ENCODE data around the gene RTL10. TPM values are rescaled to one million over a fixed set of nuclear protein-coding genes. Genes with fewer than 3 reads are reported as not detected.

The RTL10 gene
- total and polyA plus RNA-seq, 2 of the 4 experiments (the other 2 are of a cell fraction), result 8.6 to 12.1 TPM

GRCh38 chr22:19888131-19888746 lies 33.6 kb upstream of the RTL10 start:
- H3K27me3 ChIP-seq (ENCODE audit: control insufficient read depth, insufficient read depth, low read length), result no peaks in the 10 kb centered on the region
- peaks cover 0 to 53% of the 10 kb centered on the region in 2 experiments; a peak in 3 of 4 replicates for H3K79me1 ChIP-seq (ENCODE audit: low read depth in 1 of 2, low read length in 2 of 2)
- H4K5ac ChIP-seq (ENCODE audit: low read depth, low read length), result no peak overlapping the region
- 98% methylated on average over 15 of the region's 17 CpGs; no CpG with 5 or more reads in 1 of the 2 experiments for whole genome bisulfite sequencing, 2 experiments (ENCODE audit: extremely low coverage in 2 of 2, insufficient read length in 1 of 2)
- H2AFZ ChIP-seq (replicated peaks; ENCODE audit: low read length, poor library complexity), result no peak overlapping the region
- no TSS peak for BruUV-seq (replicated peaks)
- in situ Hi-C loops (cut with MboI; ENCODE audit: low sequenced_read_pairs), result no loop called here
- H2AK9ac ChIP-seq (replicated peaks; ENCODE audit: low read depth, low read length, poor library complexity), result peak overlapping the region; percentile 67
- H3K9ac ChIP-seq (ENCODE audit: low read depth, low read length), result no peak overlapping the region
- peak overlapping the region; percentile 25 for H2BK5ac ChIP-seq (ENCODE audit: low read depth, low read length, poor library complexity, severe bottlenecking)
- H3K18ac ChIP-seq (ENCODE audit: low read depth, low read length), result no peak overlapping the region
- H2BK20ac ChIP-seq (ENCODE audit: low read depth, low read length), result peak overlapping the region; percentile 40
- H3K4me3 ChIP-seq (ENCODE audit: insufficient read depth, low read depth, low read length), result no peak overlapping the region
- H3K36me3 ChIP-seq (ENCODE audit: control insufficient read depth, insufficient read depth, low read length), result 0 out of 2 replicates have a peak, but pooled peaks cover 1% of the 10 kb centered on the region
- no peak overlapping the region; the same call in 1 of the 2 replicates for H3K27ac ChIP-seq (ENCODE audit: insufficient read depth, low read length)
- ATAC-seq (ENCODE audit: low read depth), result no peak
- intact Hi-C loops (cut with micrococcal nuclease), result no loop called here
- peaks cover 40% of the 10 kb centered on the region for H3K9me1 ChIP-seq (ENCODE audit: insufficient read depth, low read length)
- peak overlapping the region; percentile 83 for H3K4ac ChIP-seq (ENCODE audit: low read depth, low read length)
- H2AK5ac ChIP-seq (ENCODE audit: low read depth, low read length), result peak overlapping the region; percentile 100
- peak overlapping the region; percentile 96; the same call in 1 of the 3 replicates for H2BK15ac ChIP-seq (ENCODE audit: low read depth, low read length)
- CTCF ChIA-PET, result no interaction called here
- peak overlapping the region; percentile 99 for H4K91ac ChIP-seq (ENCODE audit: insufficient read depth, low read depth, low read length)
- POLR2A ChIA-PET (ENCODE audit: unreplicated experiment), result interaction anchor here (0.6 to 0.7 kb wide), 2 partner anchors 957 to 983 kb away, joined by 3 read pairs; no protein-coding TSS in a partner anchor
- H3K4me1 ChIP-seq (ENCODE audit: control insufficient read depth, insufficient read depth, low read length), result peaks cover 42% of the 10 kb centered on the region
- peak overlapping the region; percentile 97 for H2BK120ac ChIP-seq (ENCODE audit: low read depth, low read length)
- H4K8ac ChIP-seq (ENCODE audit: low read depth in 2 of 2, low read length in 2 of 2), result peak overlapping the region; percentile 60 to 92; a peak in 2 of 4 replicates
- H4K20me1 ChIP-seq (ENCODE audit: insufficient read depth, low read length), result no peaks in the 10 kb centered on the region; the same call in 1 of the 2 replicates
- H3K4me2 ChIP-seq (ENCODE audit: low read depth, low read length), result no peak overlapping the region
- H3K14ac ChIP-seq (replicated peaks; ENCODE audit: low read depth, low read length), result 0 out of 2 replicates have a peak overlapping the region, but pooled peaks have one; percentile 72
- H3K23ac ChIP-seq (ENCODE audit: low read depth, low read length), result no peak overlapping the region
- dilution Hi-C loops (cut with HindIII; ENCODE audit: low sequenced_read_pairs, unreplicated experiment), result no loop called here
- no peak for DNase-seq
- no peaks in the 10 kb centered on the region for H3K9me3 ChIP-seq (ENCODE audit: control insufficient read depth, insufficient read depth, low read length)
- no peak overlapping the region for H3K56ac ChIP-seq (ENCODE audit: extremely low read depth, insufficient read depth, low read length)
- TF ChIP-seq, protein P1, sequence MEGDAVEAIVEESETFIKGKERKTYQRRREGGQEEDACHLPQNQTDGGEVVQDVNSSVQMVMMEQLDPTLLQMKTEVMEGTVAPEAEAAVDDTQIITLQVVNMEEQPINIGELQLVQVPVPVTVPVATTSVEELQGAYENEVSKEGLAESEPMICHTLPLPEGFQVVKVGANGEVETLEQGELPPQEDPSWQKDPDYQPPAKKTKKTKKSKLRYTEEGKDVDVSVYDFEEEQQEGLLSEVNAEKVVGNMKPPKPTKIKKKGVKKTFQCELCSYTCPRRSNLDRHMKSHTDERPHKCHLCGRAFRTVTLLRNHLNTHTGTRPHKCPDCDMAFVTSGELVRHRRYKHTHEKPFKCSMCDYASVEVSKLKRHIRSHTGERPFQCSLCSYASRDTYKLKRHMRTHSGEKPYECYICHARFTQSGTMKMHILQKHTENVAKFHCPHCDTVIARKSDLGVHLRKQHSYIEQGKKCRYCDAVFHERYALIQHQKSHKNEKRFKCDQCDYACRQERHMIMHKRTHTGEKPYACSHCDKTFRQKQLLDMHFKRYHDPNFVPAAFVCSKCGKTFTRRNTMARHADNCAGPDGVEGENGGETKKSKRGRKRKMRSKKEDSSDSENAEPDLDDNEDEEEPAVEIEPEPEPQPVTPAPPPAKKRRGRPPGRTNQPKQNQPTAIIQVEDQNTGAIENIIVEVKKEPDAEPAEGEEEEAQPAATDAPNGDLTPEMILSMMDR (conservative IDR thresholded peaks at IDR 0.05; ENCODE audit: low read depth, low read length), result no peak
- TF ChIP-seq MAZ (IDR thresholded peaks at IDR 0.05; ENCODE audit: borderline replicate concordance, low read depth, low read length), result no peak
